Putamen (tissue), 1 donor: Measurements from ENCODE around the gene SHMT2.

Experiments
- DNase-seq: peaks from one replicate; pipeline ENCODE4 v3.0.0-alpha.2; 2016; ENCODE audit warnings: low spot score

Gene SHMT2

DNA sequence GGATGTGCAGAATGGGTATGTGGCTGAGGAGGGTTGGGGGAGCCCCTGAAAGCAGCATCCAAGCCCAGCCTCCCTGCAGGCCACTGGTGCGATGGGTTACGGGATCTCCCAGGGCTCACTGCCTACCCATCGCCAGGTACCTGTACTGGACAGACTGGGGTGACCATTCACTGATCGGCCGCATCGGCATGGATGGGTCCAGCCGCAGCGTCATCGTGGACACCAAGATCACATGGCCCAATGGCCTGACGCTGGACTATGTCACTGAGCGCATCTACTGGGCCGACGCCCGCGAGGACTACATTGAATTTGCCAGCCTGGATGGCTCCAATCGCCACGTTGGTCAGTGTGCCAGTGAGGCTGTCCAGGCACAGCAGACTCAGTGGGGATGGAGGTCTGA, 31.2 kb upstream of the SHMT2 start:
- no peak for DNase-seq

DNA sequence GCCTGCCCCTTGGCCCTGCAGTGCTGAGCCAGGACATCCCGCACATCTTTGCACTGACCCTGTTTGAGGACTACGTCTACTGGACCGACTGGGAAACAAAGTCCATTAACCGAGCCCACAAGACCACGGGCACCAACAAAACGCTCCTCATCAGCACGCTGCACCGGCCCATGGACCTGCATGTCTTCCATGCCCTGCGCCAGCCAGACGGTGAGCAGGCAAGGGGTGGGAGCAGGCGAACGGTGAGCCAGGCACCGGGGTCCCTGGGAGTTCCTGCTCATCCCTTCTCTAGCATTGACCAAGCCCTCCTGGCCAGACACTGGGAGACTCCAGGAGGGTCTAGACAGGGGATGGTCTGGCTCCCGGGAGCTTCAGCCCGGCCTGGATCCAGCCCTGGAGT, 30.3 kb upstream of the SHMT2 start:
- DNase-seq, result no peak

DNA sequence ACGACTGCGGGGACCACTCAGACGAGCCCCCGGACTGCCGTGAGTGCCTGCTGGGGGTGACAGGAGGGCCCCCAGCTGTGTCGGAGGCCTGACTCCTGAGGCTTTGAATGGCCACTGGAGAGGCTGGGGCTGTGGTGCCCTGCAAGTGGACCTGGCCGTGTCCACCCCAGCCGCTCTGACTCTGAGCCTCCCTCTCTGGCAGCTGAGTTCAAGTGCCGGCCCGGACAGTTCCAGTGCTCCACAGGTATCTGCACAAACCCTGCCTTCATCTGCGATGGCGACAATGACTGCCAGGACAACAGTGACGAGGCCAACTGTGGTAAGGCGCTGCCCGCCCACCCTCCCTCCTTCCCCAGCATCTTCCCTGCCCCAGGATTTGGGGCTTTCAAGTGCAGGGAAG, 29.0 kb upstream of the SHMT2 start:
- no peak for DNase-seq

DNA sequence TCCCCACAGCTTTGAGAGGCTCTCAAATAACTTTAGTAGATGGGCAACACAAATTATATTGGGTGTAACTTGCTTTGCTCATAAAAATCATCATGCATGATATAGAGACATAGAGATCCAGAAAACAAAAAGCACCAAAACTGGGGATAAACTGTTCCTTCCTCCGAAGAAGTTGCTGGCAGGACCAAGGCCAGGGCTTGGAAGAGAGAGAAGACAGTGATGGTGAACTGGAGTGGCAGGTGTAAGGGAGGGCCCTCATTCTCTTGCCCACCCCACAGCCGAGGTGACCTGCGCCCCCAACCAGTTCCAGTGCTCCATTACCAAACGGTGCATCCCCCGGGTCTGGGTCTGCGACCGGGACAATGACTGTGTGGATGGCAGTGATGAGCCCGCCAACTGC, 28.3 kb upstream of the SHMT2 start:
- DNase-seq, result no peak

DNA sequence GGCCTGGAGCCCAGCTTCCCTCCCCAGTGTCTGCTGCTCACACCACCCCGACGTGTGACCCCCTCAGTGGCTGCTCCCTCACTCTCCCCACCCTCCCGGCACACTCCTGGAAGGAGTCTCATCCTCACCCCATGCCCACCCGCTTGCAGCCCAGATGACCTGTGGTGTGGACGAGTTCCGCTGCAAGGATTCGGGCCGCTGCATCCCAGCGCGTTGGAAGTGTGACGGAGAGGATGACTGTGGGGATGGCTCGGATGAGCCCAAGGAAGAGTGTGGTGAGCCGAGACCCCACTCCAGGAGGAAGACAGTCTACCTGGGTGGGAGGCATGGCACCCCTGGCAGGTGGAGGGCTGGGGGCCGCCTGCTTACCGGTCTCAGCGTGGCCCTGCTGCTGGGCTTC, 27.9 kb upstream of the SHMT2 start:
- no peak for DNase-seq

DNA sequence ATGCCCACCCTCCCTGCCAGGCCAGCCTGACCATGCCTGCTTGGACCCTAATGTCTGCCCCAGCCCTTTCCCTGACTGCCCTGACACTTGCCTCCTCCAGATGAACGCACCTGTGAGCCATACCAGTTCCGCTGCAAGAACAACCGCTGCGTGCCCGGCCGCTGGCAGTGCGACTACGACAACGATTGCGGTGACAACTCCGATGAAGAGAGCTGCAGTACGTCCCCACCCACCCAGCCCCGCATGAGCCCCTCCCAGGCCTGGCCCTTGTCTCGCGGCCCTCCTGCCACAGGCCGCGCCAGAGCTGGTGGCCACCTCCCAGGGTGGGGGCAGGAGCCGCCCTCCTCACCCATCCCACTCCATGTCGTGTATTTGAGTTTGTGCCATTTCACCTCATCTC, 27.2 kb upstream of the SHMT2 start:
- DNase-seq, result no peak

DNA sequence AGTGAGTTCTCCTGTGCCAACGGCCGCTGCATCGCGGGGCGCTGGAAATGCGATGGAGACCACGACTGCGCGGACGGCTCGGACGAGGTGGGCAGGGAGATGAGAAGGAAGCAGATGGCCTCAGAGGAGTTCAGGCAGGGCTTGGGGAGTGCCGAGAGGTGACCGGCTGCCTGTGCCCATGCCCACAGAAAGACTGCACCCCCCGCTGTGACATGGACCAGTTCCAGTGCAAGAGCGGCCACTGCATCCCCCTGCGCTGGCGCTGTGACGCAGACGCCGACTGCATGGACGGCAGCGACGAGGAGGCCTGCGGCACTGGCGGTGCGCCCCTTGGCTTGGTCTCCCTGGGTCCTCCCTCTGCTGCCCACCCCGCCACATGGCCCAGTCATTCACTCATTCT, 26.3 kb upstream of the SHMT2 start:
- DNase-seq, result no peak

DNA sequence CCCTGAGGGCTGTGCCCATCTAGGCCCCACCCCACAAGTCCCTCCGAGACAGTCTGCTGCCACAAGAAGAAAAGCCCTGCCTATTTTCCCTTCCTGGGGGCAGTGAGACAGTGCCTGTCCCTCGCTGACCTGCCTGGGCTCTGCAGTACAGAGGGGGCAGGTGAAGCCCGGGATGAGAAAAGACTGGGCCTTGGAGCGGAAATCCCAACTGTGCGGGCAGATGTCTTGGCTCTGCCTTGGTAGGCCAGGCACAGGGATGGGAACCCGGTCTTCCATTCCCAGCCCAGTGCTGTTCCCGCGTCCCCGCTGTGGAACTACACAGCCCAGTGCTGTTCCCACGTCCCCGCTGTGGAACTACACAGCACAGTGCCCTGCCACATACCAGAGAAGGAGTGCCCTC, 25.7 kb upstream of the SHMT2 start:
- no peak for DNase-seq

DNA sequence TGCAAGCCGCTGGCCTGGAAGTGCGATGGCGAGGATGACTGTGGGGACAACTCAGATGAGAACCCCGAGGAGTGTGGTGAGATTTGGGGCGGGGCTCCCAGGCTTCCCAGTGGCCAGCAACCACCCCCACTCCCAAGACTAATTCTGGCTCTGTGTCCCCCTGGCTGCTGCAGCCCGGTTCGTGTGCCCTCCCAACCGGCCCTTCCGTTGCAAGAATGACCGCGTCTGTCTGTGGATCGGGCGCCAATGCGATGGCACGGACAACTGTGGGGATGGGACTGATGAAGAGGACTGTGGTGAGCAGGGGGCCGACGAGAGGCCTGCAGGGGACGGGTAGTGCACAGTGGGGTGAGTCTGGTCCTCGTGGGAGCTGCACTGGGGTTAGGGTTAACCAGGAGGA, 25.1 kb upstream of the SHMT2 start:
- DNase-seq, result no peak

DNA sequence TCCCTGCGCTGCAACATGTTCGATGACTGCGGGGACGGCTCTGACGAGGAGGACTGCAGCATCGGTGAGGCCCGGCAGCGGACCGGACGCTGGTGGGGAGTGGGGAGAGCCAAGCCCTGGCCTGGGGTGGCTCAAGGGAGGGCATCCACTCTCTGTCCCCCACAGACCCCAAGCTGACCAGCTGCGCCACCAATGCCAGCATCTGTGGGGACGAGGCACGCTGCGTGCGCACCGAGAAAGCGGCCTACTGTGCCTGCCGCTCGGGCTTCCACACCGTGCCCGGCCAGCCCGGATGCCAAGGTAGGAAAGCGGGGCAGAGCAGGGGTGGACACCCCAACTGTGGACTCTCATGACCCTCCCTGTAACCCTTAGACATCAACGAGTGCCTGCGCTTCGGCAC, 24.3 kb upstream of the SHMT2 start:
- no peak for DNase-seq

DNA sequence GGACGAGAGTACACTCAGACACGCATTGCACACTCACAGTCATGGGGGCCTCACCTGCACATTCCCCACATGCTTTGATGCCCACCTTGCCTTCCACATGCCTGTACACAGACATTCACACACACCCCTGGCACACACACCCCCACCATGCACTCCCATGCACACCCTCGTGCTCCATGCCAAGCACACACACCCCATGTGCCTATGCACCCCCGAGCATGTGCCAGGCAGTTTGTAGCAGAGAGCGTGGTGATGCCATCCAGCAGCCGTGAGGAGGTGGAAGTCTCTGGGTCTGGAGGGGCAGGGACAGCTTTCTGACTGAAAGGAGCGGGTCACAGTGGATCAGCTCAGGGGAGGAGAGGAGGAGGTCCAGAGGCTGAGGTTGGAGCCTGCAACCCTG, 23.6 kb upstream of the SHMT2 start:
- no peak for DNase-seq

DNA sequence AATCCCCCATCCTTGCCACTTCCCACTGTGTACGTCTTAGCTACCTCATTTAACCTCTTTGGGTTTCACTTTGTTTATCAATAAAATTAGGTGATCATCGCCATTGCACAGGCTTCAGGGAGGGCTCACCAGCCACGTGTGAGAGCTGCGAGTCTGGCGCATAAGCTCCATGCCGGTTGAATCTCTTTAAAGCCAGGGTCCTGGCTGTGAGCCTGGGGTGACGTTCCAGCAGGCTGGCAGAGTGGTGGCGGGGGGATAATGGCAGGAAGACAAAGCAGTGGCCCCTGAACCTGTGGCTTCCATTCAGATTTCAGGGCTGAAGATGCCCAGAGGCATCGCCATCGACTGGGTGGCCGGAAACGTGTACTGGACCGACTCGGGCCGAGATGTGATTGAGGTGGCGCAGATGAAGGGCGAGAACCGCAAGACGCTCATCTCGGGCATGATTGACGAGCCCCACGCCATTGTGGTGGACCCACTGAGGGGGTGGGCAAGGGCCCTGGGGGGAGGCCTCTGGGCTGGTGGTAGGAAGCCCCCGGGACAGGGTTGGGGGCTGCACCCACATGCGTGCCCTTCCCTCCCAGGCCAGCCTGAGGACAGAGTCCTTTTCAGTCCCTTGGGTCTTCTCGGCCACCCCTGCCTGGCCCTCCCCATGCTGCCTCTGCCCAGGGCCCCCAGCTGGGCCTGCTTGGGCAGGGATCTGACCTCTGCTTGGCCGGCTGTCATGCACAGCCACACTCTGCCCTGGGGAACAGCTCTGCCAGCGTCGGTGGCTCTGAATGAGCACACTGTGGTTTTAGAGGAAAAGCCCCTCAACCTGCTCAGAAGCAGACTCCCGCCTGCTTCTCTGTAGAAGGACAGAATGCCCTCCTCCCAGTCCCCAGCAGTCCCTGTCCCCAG, 21.5 kb upstream of the SHMT2 start:
- no peak for DNase-seq

DNA sequence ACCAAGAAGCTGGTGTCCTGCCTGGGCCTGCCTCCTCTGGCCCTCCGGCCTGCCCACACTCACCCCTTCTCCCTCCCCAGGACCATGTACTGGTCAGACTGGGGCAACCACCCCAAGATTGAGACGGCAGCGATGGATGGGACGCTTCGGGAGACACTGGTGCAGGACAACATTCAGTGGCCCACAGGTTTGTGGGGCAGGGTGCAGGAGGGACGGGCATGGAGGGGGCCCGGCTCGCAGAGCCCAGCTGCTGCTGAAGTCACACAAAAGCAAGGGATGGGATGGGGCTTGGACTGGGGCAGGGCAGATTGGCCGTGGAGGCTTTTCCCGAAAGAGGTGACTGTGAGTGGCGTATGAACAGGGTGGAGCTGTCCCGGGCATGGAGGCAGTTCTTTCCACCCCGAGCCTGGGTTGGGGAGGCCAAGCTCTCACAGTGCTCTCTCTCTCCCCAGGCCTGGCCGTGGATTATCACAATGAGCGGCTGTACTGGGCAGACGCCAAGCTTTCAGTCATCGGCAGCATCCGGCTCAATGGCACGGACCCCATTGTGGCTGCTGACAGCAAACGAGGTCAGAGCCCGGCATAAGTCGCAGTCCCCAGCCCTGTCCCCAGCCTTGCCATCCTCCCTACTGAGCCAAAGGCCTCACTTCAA, 20.8 kb upstream of the SHMT2 start:
- peak; percentile 85 for DNase-seq

DNA sequence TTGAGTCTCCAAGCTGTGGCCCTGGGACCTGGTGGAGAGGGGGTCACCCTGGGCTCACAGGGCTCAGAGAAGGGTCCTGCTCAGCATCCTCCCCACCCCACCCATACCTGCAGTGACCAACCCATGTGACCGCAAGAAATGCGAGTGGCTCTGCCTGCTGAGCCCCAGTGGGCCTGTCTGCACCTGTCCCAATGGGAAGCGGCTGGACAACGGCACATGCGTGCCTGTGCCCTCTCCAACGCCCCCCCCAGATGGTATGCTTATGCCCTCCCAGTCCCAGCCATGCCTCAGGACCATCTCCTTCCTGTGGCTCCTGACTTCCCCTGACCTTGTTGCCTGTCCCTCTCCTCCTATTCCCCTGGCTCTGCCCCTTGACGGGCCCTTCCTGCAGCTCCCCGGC, 19.6 kb upstream of the SHMT2 start:
- no peak for DNase-seq

DNA sequence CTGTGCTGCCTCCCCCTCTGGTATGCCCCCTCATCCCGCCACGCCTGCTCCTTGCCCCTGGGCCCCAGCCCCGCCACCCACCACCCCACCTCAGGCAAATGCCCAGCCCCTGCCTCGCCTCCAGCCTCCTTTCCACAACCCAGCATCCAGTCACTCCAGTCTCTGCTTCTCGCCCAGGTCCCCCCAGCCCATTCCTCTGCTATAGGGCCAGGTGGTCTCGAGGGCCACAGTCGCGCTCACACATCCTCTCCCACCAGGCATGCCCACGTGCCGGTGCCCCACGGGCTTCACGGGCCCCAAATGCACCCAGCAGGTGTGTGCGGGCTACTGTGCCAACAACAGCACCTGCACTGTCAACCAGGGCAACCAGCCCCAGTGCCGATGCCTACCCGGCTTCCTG, 19.1 kb upstream of the SHMT2 start:
- DNase-seq, result no peak

DNA sequence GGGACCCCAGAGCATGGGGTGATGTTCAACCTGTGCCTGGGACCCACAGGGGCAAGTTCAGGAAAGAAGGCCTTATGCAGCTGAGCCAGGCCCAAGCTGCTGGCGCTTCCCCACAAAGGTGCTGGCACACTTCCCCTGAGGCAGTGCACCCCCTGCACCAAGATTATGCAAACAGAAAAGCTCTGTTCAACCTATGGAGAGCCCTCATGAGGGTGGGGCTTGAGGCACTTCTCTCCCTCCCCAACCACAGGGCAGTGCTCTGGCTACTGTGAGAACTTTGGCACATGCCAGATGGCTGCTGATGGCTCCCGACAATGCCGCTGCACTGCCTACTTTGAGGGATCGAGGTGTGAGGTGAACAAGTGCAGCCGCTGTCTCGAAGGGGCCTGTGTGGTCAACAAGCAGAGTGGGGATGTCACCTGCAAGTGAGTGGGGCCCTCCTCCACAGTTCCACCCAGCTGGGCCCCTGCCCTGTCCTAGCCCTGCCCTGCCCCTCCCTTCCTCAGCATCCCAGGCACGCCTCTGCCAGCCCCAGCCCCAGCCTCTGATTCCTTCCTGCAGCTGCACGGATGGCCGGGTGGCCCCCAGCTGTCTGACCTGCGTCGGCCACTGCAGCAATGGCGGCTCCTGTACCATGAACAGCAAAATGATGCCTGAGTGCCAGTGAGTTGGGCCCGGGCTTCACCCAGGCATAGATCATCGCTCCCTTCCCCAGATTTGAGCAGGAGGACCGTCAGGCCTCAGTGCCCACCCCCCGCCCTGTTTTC, 18.4 kb upstream of the SHMT2 start:
- DNase-seq, result no peak

DNA sequence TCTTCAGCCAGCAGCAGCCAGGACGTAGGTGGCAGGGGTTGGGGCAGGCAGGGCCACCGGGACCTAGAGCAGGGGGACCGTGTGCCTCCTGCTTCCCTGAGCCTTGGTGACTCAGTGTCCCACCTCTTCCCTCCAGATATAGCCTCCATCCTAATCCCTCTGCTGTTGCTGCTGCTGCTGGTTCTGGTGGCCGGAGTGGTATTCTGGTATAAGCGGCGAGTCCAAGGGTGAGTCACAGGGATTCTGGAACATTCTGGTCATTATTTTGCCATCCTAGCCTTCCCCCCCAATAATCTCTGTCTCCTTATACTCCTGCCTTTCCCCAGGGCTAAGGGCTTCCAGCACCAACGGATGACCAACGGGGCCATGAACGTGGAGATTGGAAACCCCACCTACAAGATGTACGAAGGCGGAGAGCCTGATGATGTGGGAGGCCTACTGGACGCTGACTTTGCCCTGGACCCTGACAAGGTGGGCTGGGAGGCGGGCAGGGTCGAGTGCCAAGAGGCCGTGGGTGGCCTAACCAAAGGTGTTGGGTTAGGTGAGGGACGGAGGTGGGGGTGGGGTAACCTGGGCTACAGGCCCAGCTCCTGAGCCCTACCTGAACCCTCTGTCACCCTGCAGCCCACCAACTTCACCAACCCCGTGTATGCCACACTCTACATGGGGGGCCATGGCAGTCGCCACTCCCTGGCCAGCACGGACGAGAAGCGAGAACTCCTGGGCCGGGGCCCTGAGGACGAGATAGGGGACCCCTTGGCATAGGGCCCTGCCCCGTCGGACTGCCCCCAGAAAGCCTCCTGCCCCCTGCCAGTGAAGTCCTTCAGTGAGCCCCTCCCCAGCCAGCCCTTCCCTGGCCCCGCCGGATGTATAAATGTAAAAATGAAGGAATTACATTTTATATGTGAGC, 17.5 kb upstream of the SHMT2 start:
- DNase-seq, result no peak

DNA sequence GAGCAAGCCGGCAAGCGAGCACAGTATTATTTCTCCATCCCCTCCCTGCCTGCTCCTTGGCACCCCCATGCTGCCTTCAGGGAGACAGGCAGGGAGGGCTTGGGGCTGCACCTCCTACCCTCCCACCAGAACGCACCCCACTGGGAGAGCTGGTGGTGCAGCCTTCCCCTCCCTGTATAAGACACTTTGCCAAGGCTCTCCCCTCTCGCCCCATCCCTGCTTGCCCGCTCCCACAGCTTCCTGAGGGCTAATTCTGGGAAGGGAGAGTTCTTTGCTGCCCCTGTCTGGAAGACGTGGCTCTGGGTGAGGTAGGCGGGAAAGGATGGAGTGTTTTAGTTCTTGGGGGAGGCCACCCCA, 16.8 kb upstream of the SHMT2 start:
- DNase-seq, result no peak

DNA sequence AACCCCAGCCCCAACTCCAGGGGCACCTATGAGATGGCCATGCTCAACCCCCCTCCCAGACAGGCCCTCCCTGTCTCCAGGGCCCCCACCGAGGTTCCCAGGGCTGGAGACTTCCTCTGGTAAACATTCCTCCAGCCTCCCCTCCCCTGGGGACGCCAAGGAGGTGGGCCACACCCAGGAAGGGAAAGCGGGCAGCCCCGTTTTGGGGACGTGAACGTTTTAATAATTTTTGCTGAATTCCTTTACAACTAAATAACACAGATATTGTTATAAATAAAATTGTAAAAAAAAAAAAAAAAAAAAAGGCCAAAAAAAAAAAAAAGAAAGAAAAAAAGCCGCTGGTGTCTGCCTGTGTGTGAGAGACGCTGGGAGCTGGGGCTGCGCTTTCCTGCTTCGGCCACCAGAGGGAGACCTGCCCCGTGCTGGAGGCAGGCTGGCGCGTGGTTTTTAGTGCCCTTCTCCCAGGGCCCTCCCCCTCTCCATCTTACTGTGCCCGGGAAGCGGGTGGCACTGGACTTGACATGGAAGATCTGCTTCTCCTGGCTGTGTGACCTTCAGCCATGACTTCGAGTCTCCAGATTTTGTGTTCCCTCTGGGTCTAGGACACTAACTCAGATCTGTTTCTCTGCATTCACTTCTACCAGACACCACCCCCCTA, 16.3 kb upstream of the SHMT2 start:
- DNase-seq, result peak; percentile 83

DNA sequence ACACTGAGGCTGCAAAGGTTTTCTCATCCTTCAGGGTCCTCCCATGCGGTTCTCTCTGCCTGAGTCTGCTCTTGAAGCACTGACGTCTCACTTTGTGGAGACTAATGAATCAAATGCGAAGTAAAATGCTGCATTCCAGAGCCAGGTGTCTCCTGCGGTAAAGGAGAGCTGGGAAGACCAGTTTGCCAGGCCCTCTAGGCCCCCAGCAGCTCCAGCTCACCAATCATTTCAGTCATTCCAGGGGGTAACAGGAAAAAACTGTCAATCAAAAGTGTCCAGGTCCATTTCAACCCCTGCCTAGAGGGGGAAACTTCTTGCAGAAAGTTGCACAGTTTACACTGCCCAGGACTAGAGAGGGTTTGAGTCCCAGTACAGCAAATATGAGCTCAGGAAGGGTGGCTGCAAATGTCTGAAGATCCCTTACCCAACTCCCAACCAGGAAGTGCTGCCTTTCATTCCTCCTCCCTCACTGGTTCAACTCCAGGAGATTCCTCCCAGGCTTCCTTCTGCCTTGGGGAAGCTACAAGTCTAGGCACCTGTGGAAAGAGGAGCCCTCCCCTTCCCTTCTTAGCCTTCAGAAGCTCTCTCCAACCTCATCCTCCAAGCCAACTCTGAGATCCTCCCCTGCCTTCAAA, 15.6 kb upstream of the SHMT2 start:
- no peak for DNase-seq

DNA sequence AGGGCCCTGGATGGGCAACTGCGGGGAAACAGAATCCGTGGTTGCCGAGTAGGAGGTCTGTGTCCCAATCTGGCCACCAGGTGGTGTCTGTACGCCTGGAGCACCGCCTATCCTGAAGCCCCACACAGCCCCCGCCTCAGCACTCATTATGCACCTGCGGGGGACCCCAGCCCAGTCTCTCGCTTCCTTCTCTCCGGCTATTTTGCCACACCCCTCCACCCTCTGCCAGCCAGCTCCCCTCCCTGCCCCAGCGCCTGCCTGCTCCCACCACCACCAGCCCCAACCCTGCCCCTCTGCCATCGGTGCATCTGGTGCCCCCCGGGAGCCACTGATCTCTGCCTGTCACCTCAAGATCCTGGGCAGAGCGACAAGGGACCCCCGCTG, 15.1 kb upstream of the SHMT2 start:
- DNase-seq, result no peak
